NCI-H1105 (cell line): ENCODE measurements around the gene TAAR5.
"Not testable (repeated sequence)": the region's sequence is repeated elsewhere in the genome, so short reads cannot be mapped to it uniquely, and the experiment has no call there.

Experiments used
- DNase-seq: peaks from one replicate; lab custom pipeline; 2025; lab: John Stamatoyannopoulos, UW

Gene TAAR5

DNA sequence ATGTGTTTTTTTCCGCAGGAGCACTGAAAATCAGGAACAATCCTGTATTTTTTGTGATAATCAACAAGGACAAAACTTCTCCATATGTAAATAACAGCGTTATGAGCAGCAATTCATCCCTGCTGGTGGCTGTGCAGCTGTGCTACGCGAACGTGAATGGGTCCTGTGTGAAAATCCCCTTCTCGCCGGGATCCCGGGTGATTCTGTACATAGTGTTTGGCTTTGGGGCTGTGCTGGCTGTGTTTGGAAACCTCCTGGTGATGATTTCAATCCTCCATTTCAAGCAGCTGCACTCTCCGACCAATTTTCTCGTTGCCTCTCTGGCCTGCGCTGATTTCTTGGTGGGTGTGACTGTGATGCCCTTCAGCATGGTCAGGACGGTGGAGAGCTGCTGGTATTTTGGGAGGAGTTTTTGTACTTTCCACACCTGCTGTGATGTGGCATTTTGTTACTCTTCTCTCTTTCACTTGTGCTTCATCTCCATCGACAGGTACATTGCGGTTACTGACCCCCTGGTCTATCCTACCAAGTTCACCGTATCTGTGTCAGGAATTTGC, 19.2 kb downstream of the TAAR5 start, which contains the start of gene TAAR6:
TSS of gene TAAR6 (plus strand) at position 102 of the 557 bp plus-strand sequence. CDS start at position 102, 0 bp downstream.
- DNase-seq, result no peak

DNA sequence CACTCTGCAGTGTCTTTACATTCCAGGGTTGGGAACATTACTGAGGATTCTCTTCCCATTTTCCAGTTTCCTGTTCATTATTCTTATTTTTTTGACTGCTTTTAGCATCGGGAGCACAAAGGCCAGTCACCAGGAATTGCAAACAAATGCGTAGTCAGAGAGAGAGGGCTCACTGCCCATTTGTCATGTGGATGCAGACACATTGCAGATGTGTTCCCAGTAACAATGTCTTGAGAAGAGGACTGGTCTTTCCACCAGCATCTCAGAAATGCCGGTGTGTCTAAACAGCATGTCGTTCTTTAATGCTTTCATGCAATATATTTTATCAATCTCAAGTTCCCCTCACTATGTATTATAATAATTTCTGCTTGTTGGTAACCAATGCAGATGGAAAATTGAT, 20.4 kb downstream of the TAAR5 start:
- DNase-seq, result no peak

DNA sequence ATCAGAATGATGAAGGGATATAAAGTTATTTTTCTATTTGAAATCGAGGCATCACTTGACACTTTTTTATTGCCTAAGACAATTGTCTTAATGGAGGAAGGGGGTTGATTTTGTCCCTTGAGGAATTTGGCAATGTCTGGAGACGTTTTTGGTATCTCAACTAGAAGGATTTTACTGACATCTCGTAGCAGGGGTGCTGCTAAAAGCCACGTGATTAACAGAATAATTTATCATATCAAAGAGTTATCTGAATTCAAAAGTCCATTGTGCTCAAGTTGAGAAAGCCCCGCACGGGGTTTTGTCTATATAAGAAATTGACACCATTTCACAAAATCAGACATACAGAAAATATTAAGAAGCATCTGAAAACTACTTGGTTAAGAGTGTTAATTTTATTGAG, 20.9 kb downstream of the TAAR5 start:
- no peak for DNase-seq

- no peak for DNase-seq
Observed at GRCh38 chr6:132567566-132567965, 22.0 kb downstream of the TAAR5 start.

- no peak for DNase-seq
Observed at GRCh38 chr6:132566404-132566803, 23.1 kb downstream of the TAAR5 start.

GRCh38 chr6:132560087-132560486, 29.5 kb downstream of the TAAR5 start:
- not testable (repeated sequence) for DNase-seq

DNA sequence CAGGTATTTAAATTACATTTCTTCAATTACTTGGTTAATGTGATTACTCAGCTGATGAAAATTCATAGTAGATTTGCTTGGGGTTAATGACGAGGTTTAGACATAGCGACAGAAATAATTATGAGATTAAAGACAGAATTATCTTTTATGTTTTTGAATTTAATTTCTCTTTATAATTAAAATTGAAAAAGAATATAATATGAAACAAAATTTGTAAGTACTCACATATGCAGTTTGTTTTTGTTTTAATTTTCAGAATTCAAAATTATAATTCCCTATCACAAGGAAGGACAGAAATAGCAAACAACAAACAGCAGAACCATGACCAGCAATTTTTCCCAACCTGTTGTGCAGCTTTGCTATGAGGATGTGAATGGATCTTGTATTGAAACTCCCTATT, 37.2 kb downstream of the TAAR5 start, which contains the start of gene TAAR8:
TSS of gene TAAR8 (plus strand) at position 301 of the 400 bp plus-strand sequence. CDS start at position 322, 21 bp downstream.
- no peak for DNase-seq

DNA sequence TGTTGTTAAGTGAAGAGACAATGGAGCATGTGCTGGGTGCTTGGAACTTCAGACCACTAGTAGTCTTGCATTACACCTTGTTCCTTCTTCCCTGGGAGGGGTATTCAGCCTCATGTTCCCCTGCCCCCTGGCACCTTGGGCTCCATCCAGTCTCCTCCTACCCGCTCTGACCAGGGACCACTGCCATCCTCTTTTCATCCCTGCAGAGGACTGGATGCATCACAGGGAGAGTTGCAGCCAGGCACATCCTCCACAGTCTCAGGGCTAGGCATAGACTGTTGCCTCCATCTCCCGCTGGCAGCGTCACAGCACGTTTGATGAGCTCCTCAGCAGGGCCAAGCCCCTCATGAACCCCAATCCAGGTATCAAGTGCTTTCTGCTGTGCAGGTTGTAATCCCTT, 38.3 kb downstream of the TAAR5 start:
- DNase-seq, result no peak

DNA sequence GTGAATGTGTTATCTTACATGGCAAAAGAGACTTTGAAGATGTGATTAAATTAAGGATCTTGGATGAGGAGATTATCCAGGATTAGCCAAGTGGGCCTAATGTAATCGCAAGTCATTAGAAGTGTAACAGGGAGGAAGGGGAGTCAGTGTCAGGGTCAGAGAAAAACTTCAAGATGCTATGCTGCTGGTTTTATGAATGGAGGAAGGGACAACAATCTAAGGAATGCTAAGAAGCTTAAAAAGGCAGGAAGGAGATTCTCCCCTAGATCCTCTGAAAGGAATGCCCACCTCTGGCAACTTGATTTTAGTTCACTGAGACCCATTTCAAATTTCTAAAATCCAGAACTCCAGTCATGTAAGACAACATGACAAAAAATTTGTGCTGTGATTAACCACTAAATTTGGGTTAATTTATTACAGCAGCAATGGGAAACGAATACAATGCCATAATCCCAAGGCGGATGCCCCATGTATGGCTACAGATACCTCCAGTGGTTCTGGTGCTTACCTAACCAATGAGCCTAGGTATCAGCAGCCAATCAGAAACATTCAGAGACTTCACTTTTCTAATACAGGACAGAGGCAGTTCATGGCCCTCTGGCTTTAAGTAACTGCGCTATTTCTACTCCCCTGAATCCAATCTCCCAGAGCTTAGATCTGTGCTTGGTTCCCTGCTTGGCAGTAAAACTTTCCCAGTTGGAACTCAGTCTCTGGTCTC, 40.6 kb downstream of the TAAR5 start:
- DNase-seq, result no peak

- no peak for DNase-seq
Observed at GRCh38 chr6:132544826-132545225, 44.7 kb downstream of the TAAR5 start.
